ENCODE data around the gene SLC9C1. TPM values are rescaled to one million over a fixed set of nuclear protein-coding genes. Genes with fewer than 3 reads are reported as not detected.

Gene SLC9C1
- total RNA-seq, 1 donor from 2014 or later: not detected

- TF ChIP-seq CTCF (conservative IDR thresholded peaks at IDR 0.05; ENCODE audit: low read depth, low read length): no peak
- DNase-seq (ENCODE audit: low read depth): no peak
- H3K4me3 ChIP-seq (ENCODE audit: low read depth, low read length): no peak overlapping the region
These were observed 178.1 kb downstream of the SLC9C1 start for GRCh38 chr3:112115806-112116383.

- no peak overlapping the region for H3K4me3 ChIP-seq (ENCODE audit: low read depth, low read length)
- no peak for DNase-seq (ENCODE audit: low read depth)
- no peak for TF ChIP-seq CTCF (conservative IDR thresholded peaks at IDR 0.05; ENCODE audit: low read depth, low read length)
These were observed 178.8 kb downstream of the SLC9C1 start for GRCh38 chr3:112115161-112115739.

- DNase-seq (ENCODE audit: low read depth): no peak
These were observed 179.3 kb downstream of the SLC9C1 start for GRCh38 chr3:112114576-112115160.

GRCh38 chr3:112111785-112112402 is 182.1 kb downstream of the SLC9C1 start:
- no peak overlapping the region for H3K4me3 ChIP-seq (ENCODE audit: low read depth, low read length)
- DNase-seq (ENCODE audit: low read depth): no peak
- TF ChIP-seq CTCF (conservative IDR thresholded peaks at IDR 0.05; ENCODE audit: low read depth, low read length): peak; percentile 97

More at GRCh38 chr3:112114576-112115160, 179.3 kb downstream of the SLC9C1 start:
- no peak overlapping the region for H3K4me3 ChIP-seq (ENCODE audit: low read depth, low read length)
- no peak for TF ChIP-seq CTCF (conservative IDR thresholded peaks at IDR 0.05; ENCODE audit: low read depth, low read length)

- TF ChIP-seq CTCF (conservative IDR thresholded peaks at IDR 0.05; ENCODE audit: low read depth, low read length): no peak
- no peak for DNase-seq (ENCODE audit: low read depth)
- H3K4me3 ChIP-seq (ENCODE audit: low read depth, low read length): no peak overlapping the region
These were observed 184.7 kb downstream of the SLC9C1 start for GRCh38 chr3:112109322-112109721.

GRCh38 chr3:112104774-112105173 is 189.2 kb downstream of the SLC9C1 start:
- H3K4me3 ChIP-seq (ENCODE audit: low read depth, low read length): no peak overlapping the region
- no peak for DNase-seq (ENCODE audit: low read depth)
- no peak for TF ChIP-seq CTCF (conservative IDR thresholded peaks at IDR 0.05; ENCODE audit: low read depth, low read length)
